ENCODE results near the gene CUX1.

- TF ChIP-seq EP300 (IDR thresholded peaks at IDR 0.05; ENCODE audit: borderline replicate concordance in 1 of 2, control insufficient read depth in 1 of 2, low read depth in 2 of 2, low read length in 2 of 2) (no peak), REST (IDR thresholded peaks at IDR 0.05; ENCODE audit: low read depth, low read length) (no peak), CTCF (IDR thresholded peaks at IDR 0.05 in 2 of 3, conservative IDR thresholded peaks at IDR 0.05 in 1 of 3; ENCODE audit: control insufficient read depth in 2 of 3, extremely low read depth in 1 of 3, insufficient read depth in 1 of 3, low read depth in 3 of 3, low read length in 3 of 3) (no peak), ATF3 (IDR thresholded peaks at IDR 0.05; ENCODE audit: borderline replicate concordance, extremely low read depth, low read depth, low read length) (no peak)
These were observed 159.0 kb downstream of the CUX1 start for GRCh38 chr7:101976411-101976810.
